HEK293 (cell line): Measurements from ENCODE around the gene CDH22.
A peak's percentile ranks its signal among the peaks of the same experiment; 100 is the strongest.

ENCODE experiments used
- FEZF1 ChIP-seq: fragments of 450-650 bp; formaldehyde crosslinking; IDR thresholded peaks from 2 replicates; pipeline ENCODE4 v1.5.1; 2016; ENCODE audit warnings: missing biosample characterization, missing genetic modification characterization
- SALL2 ChIP-seq: fragments of 450-650 bp; formaldehyde crosslinking; IDR thresholded peaks from 2 replicates; pipeline ENCODE4 v1.5.0; 2017; ENCODE audit warnings: missing biosample characterization, mild to moderate bottlenecking, missing genetic modification characterization, borderline replicate concordance
- SP3 ChIP-seq: fragments of 450-650 bp; formaldehyde crosslinking; IDR thresholded peaks from 2 replicates; pipeline ENCODE4 v1.5.1; 2016; ENCODE audit warnings: missing biosample characterization, missing genetic modification characterization
- ZFP41 ChIP-seq: fragments of 450-650 bp; formaldehyde crosslinking; IDR thresholded peaks from 2 replicates; pipeline ENCODE4 v1.5.1; 2016; ENCODE audit warnings: missing biosample characterization, missing genetic modification characterization, borderline replicate concordance
- ZNF133 ChIP-seq: fragments of 450-650 bp; formaldehyde crosslinking; IDR thresholded peaks from 2 replicates; pipeline ENCODE4 v1.5.1; 2016; ENCODE audit warnings: missing biosample characterization, missing genetic modification characterization
- ZNF138 ChIP-seq: fragments of 450-650 bp; formaldehyde crosslinking; IDR thresholded peaks from 2 replicates; pipeline ENCODE4 v1.5.1; 2016; ENCODE audit warnings: missing biosample characterization, missing genetic modification characterization, borderline replicate concordance
- ZNF157 ChIP-seq: fragments of 450-650 bp; formaldehyde crosslinking; IDR thresholded peaks from 2 replicates; pipeline ENCODE4 v1.5.1; 2016; ENCODE audit warnings: missing biosample characterization, missing genetic modification characterization
- ZNF184 ChIP-seq: fragments of 450-650 bp; IDR thresholded peaks from 2 replicates; pipeline ENCODE4 v1.5.1; 2018; ENCODE audit warnings: missing biosample characterization, mild to moderate bottlenecking, missing genetic modification characterization
- ZNF202 ChIP-seq: fragments of 450-650 bp; formaldehyde crosslinking; IDR thresholded peaks from 2 replicates; pipeline ENCODE4 v1.5.1; 2016; ENCODE audit warnings: missing biosample characterization, missing genetic modification characterization, borderline replicate concordance
- ZNF24 ChIP-seq: fragments of 450-650 bp; formaldehyde crosslinking; IDR thresholded peaks from 2 replicates; pipeline ENCODE4 v1.5.1; 2016; ENCODE audit warnings: missing biosample characterization, missing genetic modification characterization
- ZNF292 ChIP-seq: fragments of 450-650 bp; formaldehyde crosslinking; IDR thresholded peaks from 2 replicates; pipeline ENCODE4 v1.5.1; 2016; ENCODE audit warnings: low read depth, missing biosample characterization, missing genetic modification characterization, borderline replicate concordance
- ZNF302 ChIP-seq: fragments of 450-650 bp; formaldehyde crosslinking; IDR thresholded peaks from 2 replicates; pipeline ENCODE4 v1.5.1; 2016; ENCODE audit warnings: missing biosample characterization, missing genetic modification characterization, low read depth
- ZNF404 ChIP-seq: fragments of 450-650 bp; formaldehyde crosslinking; IDR thresholded peaks from 2 replicates; pipeline ENCODE4 v1.5.1; 2017; ENCODE audit warnings: missing biosample characterization, missing genetic modification characterization
- ZNF473 ChIP-seq: fragments of 450-650 bp; formaldehyde crosslinking; IDR thresholded peaks from 2 replicates; pipeline ENCODE4 v1.5.1; 2017; ENCODE audit warnings: missing biosample characterization, missing genetic modification characterization
- ZNF626 ChIP-seq: fragments of 450-650 bp; sonication (Bioruptor Pico); formaldehyde crosslinking; IDR thresholded peaks from 2 replicates; pipeline ENCODE4 v1.5.1; 2018; ENCODE audit warnings: missing biosample characterization, missing genetic modification characterization, inconsistent platforms
- ZNF664 ChIP-seq: fragments of 450-650 bp; formaldehyde crosslinking; IDR thresholded peaks from 2 replicates; pipeline ENCODE4 v1.5.1; 2016; ENCODE audit warnings: missing biosample characterization, missing genetic modification characterization
- ZNF747 ChIP-seq: fragments of 450-650 bp; formaldehyde crosslinking; IDR thresholded peaks from 2 replicates; pipeline ENCODE4 v1.5.1; 2016; ENCODE audit warnings: missing biosample characterization, missing genetic modification characterization
- TF ChIP-seq, protein P1 (sequence below): fragments of 450-650 bp; formaldehyde crosslinking; IDR thresholded peaks from 2 replicates; pipeline ENCODE4 v1.5.1; 2016; ENCODE audit warnings: missing biosample characterization, missing genetic modification characterization
- TF ChIP-seq, protein P2 (sequence below): fragments of 450-650 bp; formaldehyde crosslinking; IDR thresholded peaks from 2 replicates; pipeline ENCODE4 v1.5.1; 2016; ENCODE audit warnings: missing biosample characterization, missing genetic modification characterization, low read depth
- TF ChIP-seq, protein P3 (sequence below): fragments of 450-650 bp; formaldehyde crosslinking; IDR thresholded peaks from 2 replicates; pipeline ENCODE4 v1.5.1; 2017; ENCODE audit warnings: missing biosample characterization, missing genetic modification characterization
- TF ChIP-seq, protein P4 (sequence below): fragments of 450-650 bp; formaldehyde crosslinking; IDR thresholded peaks from 2 replicates; pipeline ENCODE4 v1.5.1; 2016; ENCODE audit warnings: missing biosample characterization, missing genetic modification characterization
- TF ChIP-seq, protein P5 (sequence below): fragments of 450-650 bp; formaldehyde crosslinking; IDR thresholded peaks from 2 replicates; pipeline ENCODE4 v1.5.1; 2016; ENCODE audit warnings: missing biosample characterization, missing genetic modification characterization
- TF ChIP-seq, protein P6 (sequence below): fragments of 450-650 bp; formaldehyde crosslinking; IDR thresholded peaks from 2 replicates; pipeline ENCODE4 v1.5.1; 2017; ENCODE audit warnings: missing biosample characterization, missing genetic modification characterization
- TF ChIP-seq, protein P7 (sequence below): fragments of 450-650 bp; formaldehyde crosslinking; IDR thresholded peaks from 2 replicates; pipeline ENCODE4 v1.5.1; 2016; ENCODE audit warnings: missing biosample characterization, missing genetic modification characterization

CDH22 gene

DNA sequence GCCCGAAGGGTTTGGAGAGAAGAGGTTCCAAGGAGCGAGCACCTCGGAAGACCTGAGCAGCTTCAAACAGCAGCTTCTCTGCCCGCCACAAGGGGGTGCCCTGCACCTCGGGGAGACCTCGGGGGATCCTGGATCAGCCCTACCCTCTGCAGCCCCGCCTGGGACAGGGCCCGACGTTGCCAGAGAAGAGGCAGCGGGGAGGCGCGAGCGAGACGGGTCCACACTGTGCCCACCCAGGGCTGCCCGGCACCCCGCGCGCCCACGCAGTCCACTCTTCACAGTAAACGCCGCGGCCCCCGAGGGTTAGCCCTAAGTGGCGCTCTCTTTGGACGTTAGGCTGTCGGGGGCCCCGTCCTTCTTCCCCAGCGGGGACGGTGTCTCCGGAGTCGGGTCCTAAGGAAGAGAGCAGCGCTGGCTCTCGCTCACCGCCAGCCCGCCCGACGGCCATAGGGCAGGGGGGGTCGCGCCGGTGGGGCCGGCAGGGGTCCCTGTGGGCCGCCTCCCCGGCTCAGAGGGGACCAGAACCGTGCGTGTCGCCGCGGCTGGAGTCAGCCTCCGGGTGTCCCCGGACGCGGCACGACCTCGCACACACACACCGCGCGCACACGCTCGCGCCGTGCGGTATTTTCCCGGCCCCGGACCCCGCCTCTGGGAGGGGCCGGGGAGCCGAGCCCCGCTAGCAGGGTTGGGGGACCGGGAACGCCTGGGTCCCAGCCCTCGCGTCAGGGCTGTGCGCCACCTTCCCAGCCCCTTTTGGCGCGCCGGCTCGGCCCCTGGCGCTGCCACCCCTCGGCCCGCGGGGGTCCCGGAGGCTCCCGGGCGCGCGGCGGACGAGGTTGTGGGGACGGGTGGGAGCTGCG is 929 bp downstream of the CDH22 start (continued):
- TF ChIP-seq, protein P1, sequence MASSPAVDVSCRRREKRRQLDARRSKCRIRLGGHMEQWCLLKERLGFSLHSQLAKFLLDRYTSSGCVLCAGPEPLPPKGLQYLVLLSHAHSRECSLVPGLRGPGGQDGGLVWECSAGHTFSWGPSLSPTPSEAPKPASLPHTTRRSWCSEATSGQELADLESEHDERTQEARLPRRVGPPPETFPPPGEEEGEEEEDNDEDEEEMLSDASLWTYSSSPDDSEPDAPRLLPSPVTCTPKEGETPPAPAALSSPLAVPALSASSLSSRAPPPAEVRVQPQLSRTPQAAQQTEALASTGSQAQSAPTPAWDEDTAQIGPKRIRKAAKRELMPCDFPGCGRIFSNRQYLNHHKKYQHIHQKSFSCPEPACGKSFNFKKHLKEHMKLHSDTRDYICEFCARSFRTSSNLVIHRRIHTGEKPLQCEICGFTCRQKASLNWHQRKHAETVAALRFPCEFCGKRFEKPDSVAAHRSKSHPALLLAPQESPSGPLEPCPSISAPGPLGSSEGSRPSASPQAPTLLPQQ (tag by site-specific recombination): no peak
- TF ChIP-seq ZNF24 (tag by site-specific recombination) (no peak), ZNF302 (tag by site-specific recombination) (no peak), ZNF202 (no peak), ZNF133 (tag by site-specific recombination) (no peak), ZNF747 (tag by site-specific recombination) (no peak), ZNF626 (tag by site-specific recombination) (no peak), FEZF1 (no peak), ZNF664 (tag by site-specific recombination) (no peak), ZNF184 (tag by site-specific recombination) (no peak), ZNF292 (tag by site-specific recombination) (no peak), ZFP41 (tag by site-specific recombination) (no peak), ZNF157 (tag by site-specific recombination) (no peak), ZNF138 (no peak), SP3 (tag by site-specific recombination) (peak; percentile 24; the same call in 1 of the 2 replicates), ZNF404 (tag by site-specific recombination) (no peak), SALL2 (tag by site-specific recombination) (no peak), ZNF473 (no peak)
- TF ChIP-seq, protein P2, sequence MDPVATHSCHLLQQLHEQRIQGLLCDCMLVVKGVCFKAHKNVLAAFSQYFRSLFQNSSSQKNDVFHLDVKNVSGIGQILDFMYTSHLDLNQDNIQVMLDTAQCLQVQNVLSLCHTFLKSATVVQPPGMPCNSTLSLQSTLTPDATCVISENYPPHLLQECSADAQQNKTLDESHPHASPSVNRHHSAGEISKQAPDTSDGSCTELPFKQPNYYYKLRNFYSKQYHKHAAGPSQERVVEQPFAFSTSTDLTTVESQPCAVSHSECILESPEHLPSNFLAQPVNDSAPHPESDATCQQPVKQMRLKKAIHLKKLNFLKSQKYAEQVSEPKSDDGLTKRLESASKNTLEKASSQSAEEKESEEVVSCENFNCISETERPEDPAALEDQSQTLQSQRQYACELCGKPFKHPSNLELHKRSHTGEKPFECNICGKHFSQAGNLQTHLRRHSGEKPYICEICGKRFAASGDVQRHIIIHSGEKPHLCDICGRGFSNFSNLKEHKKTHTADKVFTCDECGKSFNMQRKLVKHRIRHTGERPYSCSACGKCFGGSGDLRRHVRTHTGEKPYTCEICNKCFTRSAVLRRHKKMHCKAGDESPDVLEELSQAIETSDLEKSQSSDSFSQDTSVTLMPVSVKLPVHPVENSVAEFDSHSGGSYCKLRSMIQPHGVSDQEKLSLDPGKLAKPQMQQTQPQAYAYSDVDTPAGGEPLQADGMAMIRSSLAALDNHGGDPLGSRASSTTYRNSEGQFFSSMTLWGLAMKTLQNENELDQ (tag by site-specific recombination): no peak
- TF ChIP-seq, protein P3, sequence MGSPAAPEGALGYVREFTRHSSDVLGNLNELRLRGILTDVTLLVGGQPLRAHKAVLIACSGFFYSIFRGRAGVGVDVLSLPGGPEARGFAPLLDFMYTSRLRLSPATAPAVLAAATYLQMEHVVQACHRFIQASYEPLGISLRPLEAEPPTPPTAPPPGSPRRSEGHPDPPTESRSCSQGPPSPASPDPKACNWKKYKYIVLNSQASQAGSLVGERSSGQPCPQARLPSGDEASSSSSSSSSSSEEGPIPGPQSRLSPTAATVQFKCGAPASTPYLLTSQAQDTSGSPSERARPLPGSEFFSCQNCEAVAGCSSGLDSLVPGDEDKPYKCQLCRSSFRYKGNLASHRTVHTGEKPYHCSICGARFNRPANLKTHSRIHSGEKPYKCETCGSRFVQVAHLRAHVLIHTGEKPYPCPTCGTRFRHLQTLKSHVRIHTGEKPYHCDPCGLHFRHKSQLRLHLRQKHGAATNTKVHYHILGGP (tag by site-specific recombination): no peak
- TF ChIP-seq, protein P4, sequence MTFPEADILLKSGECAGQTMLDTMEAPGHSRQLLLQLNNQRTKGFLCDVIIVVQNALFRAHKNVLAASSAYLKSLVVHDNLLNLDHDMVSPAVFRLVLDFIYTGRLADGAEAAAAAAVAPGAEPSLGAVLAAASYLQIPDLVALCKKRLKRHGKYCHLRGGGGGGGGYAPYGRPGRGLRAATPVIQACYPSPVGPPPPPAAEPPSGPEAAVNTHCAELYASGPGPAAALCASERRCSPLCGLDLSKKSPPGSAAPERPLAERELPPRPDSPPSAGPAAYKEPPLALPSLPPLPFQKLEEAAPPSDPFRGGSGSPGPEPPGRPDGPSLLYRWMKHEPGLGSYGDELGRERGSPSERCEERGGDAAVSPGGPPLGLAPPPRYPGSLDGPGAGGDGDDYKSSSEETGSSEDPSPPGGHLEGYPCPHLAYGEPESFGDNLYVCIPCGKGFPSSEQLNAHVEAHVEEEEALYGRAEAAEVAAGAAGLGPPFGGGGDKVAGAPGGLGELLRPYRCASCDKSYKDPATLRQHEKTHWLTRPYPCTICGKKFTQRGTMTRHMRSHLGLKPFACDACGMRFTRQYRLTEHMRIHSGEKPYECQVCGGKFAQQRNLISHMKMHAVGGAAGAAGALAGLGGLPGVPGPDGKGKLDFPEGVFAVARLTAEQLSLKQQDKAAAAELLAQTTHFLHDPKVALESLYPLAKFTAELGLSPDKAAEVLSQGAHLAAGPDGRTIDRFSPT: no peak
- TF ChIP-seq, protein P5, sequence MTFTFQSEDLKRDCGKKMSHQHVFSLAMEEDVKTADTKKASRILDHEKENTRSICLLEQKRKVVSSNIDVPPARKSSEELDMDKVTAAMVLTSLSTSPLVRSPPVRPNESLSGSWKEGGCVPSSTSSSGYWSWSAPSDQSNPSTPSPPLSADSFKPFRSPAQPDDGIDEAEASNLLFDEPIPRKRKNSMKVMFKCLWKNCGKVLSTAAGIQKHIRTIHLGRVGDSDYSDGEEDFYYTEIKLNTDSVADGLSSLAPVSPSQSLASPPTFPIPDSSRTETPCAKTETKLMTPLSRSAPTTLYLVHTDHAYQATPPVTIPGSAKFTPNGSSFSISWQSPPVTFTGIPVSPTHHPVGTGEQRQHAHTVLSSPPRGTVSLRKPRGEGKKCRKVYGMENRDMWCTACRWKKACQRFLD (tag by site-specific recombination): no peak
- TF ChIP-seq, protein P6, sequence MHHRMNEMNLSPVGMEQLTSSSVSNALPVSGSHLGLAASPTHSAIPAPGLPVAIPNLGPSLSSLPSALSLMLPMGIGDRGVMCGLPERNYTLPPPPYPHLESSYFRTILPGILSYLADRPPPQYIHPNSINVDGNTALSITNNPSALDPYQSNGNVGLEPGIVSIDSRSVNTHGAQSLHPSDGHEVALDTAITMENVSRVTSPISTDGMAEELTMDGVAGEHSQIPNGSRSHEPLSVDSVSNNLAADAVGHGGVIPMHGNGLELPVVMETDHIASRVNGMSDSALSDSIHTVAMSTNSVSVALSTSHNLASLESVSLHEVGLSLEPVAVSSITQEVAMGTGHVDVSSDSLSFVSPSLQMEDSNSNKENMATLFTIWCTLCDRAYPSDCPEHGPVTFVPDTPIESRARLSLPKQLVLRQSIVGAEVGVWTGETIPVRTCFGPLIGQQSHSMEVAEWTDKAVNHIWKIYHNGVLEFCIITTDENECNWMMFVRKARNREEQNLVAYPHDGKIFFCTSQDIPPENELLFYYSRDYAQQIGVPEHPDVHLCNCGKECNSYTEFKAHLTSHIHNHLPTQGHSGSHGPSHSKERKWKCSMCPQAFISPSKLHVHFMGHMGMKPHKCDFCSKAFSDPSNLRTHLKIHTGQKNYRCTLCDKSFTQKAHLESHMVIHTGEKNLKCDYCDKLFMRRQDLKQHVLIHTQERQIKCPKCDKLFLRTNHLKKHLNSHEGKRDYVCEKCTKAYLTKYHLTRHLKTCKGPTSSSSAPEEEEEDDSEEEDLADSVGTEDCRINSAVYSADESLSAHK (tag by site-specific recombination): no peak
- TF ChIP-seq, protein P7, sequence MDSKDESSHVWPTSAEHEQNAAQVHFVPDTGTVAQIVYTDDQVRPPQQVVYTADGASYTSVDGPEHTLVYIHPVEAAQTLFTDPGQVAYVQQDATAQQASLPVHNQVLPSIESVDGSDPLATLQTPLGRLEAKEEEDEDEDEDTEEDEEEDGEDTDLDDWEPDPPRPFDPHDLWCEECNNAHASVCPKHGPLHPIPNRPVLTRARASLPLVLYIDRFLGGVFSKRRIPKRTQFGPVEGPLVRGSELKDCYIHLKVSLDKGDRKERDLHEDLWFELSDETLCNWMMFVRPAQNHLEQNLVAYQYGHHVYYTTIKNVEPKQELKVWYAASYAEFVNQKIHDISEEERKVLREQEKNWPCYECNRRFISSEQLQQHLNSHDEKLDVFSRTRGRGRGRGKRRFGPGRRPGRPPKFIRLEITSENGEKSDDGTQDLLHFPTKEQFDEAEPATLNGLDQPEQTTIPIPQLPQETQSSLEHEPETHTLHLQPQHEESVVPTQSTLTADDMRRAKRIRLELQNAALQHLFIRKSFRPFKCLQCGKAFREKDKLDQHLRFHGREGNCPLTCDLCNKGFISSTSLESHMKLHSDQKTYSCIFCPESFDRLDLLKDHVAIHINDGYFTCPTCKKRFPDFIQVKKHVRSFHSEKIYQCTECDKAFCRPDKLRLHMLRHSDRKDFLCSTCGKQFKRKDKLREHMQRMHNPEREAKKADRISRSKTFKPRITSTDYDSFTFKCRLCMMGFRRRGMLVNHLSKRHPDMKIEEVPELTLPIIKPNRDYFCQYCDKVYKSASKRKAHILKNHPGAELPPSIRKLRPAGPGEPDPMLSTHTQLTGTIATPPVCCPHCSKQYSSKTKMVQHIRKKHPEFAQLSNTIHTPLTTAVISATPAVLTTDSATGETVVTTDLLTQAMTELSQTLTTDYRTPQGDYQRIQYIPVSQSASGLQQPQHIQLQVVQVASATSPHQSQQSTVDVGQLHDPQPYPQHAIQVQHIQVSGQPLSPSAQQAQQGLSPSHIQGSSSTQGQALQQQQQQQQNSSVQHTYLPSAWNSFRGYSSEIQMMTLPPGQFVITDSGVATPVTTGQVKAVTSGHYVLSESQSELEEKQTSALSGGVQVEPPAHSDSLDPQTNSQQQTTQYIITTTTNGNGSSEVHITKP: no peak
